NCI-H510A (cell line): ENCODE results near the gene MAML2.

ENCODE experiments used
- DNase-seq: peaks from one replicate; lab custom pipeline; 2025; lab: John Stamatoyannopoulos, UW

Gene MAML2

DNA sequence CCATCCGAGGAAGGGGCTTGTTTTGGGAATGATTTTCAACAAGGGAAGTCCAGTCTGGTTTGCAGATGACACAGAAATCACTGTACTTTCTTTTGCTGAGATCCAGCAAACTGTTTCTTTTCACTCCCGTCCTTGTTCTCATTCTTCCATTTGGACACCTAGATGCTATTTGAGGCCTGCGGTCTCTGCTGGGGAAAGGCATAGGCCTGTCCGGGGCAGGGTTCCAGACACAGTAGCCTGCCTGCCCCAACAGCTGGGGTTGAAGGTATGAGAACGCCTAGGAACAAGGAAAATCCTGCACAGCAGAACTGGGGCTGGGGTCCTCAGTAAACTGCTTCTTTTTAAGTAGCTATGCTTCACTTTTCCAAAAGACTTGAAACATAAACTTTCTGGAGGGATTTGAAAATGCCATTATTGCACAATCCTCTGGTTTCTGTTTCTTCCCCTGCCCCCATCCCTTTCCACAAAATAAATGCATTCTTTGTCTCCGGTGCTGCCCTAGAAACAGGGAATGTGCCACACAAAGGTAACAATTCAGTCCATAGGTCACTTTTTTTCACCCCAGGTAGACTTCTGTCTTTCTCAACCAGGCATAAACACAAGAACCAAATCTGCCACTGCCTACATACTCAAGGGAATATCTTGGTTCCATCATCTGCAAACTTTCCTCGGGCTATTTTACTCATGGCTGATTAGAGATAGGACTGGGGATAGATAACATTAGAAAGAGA is 244.3 kb downstream of the MAML2 start:
- no peak for DNase-seq

- no peak for DNase-seq
Observed at GRCh38 chr11:96097844-96098421, 245.1 kb downstream of the MAML2 start.

- no peak for DNase-seq
Observed at GRCh38 chr11:96096360-96096759, 246.6 kb downstream of the MAML2 start.

DNA sequence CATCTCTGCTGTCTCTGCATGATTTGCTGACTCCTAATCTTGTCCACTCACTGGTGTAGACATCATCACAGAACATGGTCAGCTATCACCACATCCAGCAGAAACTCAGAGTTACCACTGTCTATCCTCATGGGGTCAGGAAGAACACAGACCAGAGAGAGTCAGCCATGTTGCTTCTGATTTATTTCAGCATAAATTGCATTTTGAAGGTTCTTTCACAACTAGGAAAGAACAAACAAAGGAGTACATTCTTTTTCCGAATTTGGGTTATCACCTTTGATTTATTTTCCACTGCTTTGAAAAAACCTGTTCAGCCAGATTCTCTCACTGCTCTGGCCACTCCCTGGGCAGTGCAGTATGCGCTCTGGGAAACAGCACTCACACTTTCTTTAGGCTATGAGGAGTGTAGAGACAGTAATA is 247.1 kb downstream of the MAML2 start:
- DNase-seq = no peak

DNA sequence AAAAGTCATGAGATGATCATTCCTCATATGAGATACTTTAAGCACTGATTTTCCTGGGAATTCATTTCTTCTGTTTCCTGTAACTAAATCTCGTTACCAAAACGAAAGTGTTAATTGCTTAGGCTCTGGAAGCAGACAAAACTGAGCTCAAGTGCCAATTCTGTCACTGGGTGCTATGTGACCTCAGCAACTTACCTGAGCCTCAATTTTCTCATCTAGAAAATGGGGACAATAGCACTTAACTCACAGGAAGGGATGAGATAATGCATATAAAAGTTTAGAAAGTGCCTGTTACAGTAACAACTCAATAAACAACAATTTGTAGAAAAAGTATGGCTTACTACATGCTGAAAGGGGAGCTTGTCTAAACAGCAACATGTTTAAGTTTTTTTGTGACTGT is 248.8 kb downstream of the MAML2 start:
- no peak for DNase-seq

DNA sequence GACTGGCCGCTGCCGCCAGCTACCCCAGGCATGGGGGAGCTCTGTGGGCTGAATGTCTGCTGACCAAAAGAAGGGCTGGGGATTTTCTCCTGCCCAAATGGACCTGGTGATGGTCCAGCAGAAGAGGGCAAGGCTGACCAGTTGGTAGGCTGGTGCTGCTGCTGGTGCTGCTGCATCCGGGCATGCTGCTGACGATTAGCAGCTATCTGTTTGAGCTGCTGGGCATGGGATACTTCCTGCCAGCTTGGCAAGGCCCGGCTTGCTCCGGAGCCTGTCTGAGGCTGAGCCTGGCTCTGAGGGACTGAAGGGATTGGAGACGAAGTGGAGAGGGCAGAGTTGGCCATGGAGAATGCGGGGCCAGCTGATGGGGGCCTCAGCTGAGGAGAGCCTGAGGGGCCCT is 250.5 kb downstream of the MAML2 start:
- DNase-seq = no peak

DNA sequence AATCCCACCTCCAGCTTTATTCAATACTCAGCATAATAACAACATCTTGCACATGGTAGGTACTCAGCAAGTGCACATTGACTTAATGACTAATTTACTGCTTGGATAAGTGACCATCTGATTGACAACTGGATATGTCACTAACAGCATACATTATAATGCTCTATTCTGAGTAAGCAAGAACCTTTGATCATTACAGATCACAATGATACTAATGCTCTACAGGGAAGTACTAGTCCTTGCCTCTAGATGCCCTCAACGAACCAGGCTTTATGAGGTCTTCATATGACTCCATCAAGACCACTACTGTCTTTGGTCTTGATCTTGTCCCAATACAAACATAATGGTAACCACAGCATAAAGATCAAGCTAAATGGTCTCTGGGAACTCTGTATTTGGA is 251.5 kb downstream of the MAML2 start:
- no peak for DNase-seq

- DNase-seq = no peak
Observed at GRCh38 chr11:96090711-96091110, 252.3 kb downstream of the MAML2 start.

GRCh38 chr11:96088914-96089313 is 254.1 kb downstream of the MAML2 start:
- no peak for DNase-seq

DNA sequence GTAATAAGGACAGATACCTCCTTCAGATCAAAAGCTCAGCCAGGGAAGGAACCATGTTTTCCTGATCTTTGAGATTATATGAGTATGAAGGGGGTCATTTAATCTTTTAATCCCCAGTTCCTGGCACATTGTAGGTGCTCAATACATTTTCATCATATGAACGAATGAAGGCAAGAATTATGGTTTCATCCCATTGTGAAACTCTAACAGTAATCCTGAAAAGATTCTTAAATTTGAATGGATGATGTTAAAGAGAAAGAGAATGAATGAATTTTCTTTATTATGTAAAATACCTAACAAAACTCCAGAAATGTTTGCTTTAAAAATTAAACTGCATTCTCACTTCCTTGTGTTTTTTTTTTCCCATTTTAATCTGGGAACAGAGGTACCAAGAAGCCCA is 256.9 kb downstream of the MAML2 start:
- no peak for DNase-seq

DNA sequence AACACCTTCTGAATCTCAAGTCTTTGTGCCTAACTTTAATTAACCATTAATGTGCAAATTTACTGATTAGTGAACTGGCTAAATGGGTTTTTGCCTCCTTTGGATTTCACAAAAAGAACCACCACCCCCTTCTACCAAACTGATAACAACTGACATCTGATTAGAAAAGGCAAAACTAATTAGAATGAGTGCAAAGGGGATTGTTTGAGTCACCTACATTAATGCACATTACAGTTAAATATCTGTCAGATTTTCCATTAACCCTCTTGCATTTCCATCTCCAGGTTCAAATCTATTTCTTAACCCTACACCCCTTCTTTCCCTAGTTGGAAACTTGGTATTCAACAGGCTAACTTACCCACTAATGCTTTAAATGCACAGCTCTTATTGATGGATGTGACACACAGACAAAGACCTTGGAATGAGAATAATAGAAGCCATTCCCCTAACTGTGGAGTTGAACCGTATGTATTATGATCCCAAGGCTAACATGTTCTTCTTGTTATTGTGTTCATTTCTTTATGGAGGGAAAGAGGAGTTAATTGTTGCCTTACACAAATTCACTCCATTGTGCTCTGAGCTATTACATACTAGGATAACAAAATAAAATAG is 257.6 kb downstream of the MAML2 start:
- DNase-seq = no peak

GRCh38 chr11:96084610-96085318 is 258.2 kb downstream of the MAML2 start:
- no peak for DNase-seq

DNA sequence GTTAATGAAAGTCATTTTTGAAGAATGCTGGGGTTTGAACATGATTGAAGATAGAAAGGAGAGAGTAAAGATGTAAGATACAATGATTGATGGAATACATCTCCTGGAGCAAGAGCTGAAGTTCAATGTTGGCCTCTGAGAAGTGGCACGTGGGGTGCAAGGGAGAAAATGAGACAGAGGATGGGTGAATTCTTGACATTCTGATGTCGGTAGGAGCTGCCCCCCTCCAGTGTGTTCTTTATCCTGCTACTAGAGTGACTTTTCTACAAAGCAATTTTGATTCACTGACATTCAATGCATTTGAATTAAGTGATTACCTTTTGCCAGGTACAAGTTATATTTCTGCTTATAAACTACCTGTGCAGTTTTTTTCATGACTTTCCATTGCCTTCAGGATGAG is 260.1 kb downstream of the MAML2 start:
- no peak for DNase-seq

- DNase-seq = no peak
Observed at GRCh38 chr11:96082002-96082899, 260.7 kb downstream of the MAML2 start.

GRCh38 chr11:96081561-96081960 is 261.4 kb downstream of the MAML2 start:
- no peak for DNase-seq

GRCh38 chr11:96079691-96080090 is 263.3 kb downstream of the MAML2 start:
- no peak for DNase-seq

- no peak for DNase-seq
Observed at GRCh38 chr11:96075532-96075959, 267.4 kb downstream of the MAML2 start.

DNA sequence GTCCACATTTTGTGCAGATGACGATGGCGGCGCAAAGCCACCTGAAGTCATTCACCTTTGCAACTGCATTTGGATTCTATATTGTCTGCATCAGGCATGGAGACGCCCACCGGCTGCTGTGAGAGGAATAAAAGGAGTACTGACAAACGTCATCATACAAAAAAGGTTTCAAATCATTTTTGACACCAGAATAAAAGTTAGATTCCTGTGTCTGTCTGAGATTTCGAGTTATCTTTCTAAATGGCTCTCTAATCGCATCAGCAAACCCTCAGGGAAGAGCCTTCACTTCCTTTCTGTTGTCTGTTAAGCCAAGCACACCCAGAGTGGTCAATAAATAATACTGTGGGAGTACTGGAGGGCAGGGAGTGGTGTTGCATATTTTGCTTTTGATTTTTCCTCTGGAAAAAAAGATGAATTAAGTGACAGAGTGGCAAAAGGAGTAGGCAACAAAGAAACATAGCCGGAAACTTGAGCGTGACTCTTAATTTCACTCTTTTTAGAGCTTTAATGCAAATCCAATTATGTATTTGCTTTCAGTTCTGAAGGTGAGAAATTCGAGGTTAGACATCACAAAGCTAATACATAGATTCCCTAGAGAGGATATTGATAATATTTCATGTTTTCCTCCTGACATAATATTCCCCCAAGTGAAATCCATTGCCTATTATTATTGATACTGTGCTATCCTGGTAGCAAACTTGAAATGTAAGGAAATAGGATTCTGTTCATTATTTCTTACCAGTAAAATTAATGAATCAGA is 268.3 kb downstream of the MAML2 start:
- no peak for DNase-seq

DNA sequence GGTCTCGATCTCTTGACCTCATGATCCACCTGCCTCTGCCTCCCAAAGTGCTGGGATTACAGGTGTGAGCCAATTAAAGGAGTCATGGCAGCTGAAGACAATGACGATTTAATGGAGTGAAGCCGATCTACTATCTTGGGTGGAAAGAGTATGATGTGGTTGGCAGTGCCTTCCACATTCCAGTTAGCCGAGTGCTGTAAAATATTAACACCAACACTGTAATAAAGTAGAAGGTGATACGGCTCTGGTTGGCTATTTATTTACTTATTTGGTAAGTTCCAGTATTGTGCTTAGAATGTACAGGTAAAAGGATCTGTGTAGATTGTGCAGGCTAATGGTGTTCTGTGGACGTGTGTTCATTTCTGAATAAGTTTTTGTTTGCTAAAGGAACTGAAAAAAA is 269.5 kb downstream of the MAML2 start:
- DNase-seq = no peak

DNA sequence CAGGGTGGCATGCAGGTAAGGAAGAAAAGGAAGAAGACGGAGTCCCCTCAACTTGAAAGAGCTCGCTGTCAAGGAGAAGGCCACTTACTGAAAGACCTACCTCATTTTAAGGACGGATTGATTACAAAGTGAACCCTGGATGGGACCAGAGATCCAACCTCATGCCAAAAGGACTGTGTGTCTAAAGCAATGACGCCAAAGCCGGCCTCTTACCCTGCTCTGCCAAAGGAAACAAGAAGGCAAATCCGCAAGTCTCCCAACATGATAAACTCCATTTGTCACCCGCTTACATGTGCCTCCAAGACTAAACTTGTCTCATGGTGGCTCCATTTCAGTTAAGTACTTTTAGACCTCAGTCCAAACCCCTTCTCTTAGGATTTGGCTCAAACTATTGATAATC is 270.4 kb downstream of the MAML2 start:
- DNase-seq = no peak

DNA sequence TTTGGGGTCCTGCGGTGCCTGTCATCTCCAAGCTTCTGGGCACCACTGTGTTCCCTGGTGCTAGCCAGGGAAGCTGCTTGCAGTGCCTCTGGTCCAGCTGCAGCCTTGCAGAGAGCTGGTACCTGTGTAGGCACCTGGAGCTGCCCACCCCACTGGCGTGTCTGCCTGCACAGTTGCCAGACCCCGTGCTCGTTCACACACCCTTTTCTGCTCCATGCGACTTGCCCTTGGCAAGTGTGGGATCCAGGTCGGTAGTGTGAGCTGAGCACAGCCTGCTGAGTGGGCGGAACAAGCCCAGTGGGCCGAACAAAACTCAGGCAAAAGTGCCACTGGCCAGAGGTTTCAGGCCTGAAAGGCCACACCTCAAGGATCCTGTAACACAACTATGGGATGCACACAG is 272.5 kb downstream of the MAML2 start:
- DNase-seq = no peak
